ENCODE data around the gene ATG9B.
"Not testable (repeated sequence)": the region's sequence is repeated elsewhere in the genome, so short reads cannot be mapped to it uniquely, and the experiment has no call there.

The ATG9B gene

GRCh38 chr7:151032936-151033863, 8.9 kb upstream of the ATG9B start:
- DNase-seq (ENCODE audit: insufficient read length) (no peak), FAIRE-seq (no peak)
- TF ChIP-seq TAF1 (IDR thresholded peaks at IDR 0.05; ENCODE audit: borderline replicate concordance, low read depth, low read length) (no peak), POLR2A (IDR thresholded peaks at IDR 0.05; ENCODE audit: low read depth, low read length) (no peak), POLR2AphosphoS5 (IDR thresholded peaks at IDR 0.05; ENCODE audit: low read depth, low read length) (no peak)

GRCh38 chr7:151031011-151031410, 6.7 kb upstream of the ATG9B start:
- DNase-seq (ENCODE audit: insufficient read length) (no peak), FAIRE-seq (no peak)
- TF ChIP-seq TAF1 (IDR thresholded peaks at IDR 0.05; ENCODE audit: borderline replicate concordance, low read depth, low read length), result no peak

- FAIRE-seq, result no peak
- no peak for DNase-seq (ENCODE audit: insufficient read length)
- TF ChIP-seq TAF1 (IDR thresholded peaks at IDR 0.05; ENCODE audit: borderline replicate concordance, low read depth, low read length) (no peak), POLR2AphosphoS5 (IDR thresholded peaks at IDR 0.05; ENCODE audit: low read depth, low read length) (no peak), POLR2A (IDR thresholded peaks at IDR 0.05; ENCODE audit: low read depth, low read length) (no peak)
These were observed 4.7 kb upstream of the ATG9B start for GRCh38 chr7:151028948-151029501.

- FAIRE-seq, result peak; percentile 95
- TF ChIP-seq POLR2A (IDR thresholded peaks at IDR 0.05; ENCODE audit: low read depth, low read length), result peak; percentile 54; the same call in 1 of the 2 replicates
- no peak for TF ChIP-seq POLR2AphosphoS5 (IDR thresholded peaks at IDR 0.05; ENCODE audit: low read depth, low read length)
- TF ChIP-seq TAF1 (IDR thresholded peaks at IDR 0.05; ENCODE audit: borderline replicate concordance, low read depth, low read length), result no peak; the same call in 1 of the 2 replicates
These were observed 4.0 kb upstream of the ATG9B start, which contains the start of gene ABCB8 for GRCh38 chr7:151028131-151028947. TSS of gene ABCB8 (plus strand) at chr7:151028450. CDS start at chr7:151028516, 66 bp downstream.

GRCh38 chr7:151027728-151028130, 3.4 kb upstream of the ATG9B start:
- not testable (repeated sequence) for FAIRE-seq; DNase-seq (ENCODE audit: insufficient read length)

More at GRCh38 chr7:151028131-151028947, 4.0 kb upstream of the ATG9B start, which contains the start of gene ABCB8:
- peak; percentile 100 for DNase-seq (ENCODE audit: insufficient read length)

GRCh38 chr7:151026771-151027727, 2.8 kb upstream of the ATG9B start:
- not testable (repeated sequence) for FAIRE-seq; DNase-seq (ENCODE audit: insufficient read length)

- no peak for FAIRE-seq
- DNase-seq (ENCODE audit: insufficient read length), result no peak
- TF ChIP-seq POLR2AphosphoS5 (IDR thresholded peaks at IDR 0.05; ENCODE audit: low read depth, low read length) (no peak), POLR2A (IDR thresholded peaks at IDR 0.05; ENCODE audit: low read depth, low read length) (no peak), TAF1 (IDR thresholded peaks at IDR 0.05; ENCODE audit: borderline replicate concordance, low read depth, low read length) (no peak)
These were observed 1.8 kb upstream of the ATG9B start for GRCh38 chr7:151025924-151026671.

- DNase-seq (ENCODE audit: insufficient read length), result no peak
- FAIRE-seq, result no peak
- TF ChIP-seq POLR2A (IDR thresholded peaks at IDR 0.05; ENCODE audit: low read depth, low read length), result no peak
- no peak for TF ChIP-seq TAF1 (IDR thresholded peaks at IDR 0.05; ENCODE audit: borderline replicate concordance, low read depth, low read length)
- TF ChIP-seq POLR2AphosphoS5 (IDR thresholded peaks at IDR 0.05; ENCODE audit: low read depth, low read length), result no peak
These were observed 1.1 kb downstream of the ATG9B start for GRCh38 chr7:151023232-151023631.

- FAIRE-seq, result no peak
These were observed 4.1 kb downstream of the ATG9B start for GRCh38 chr7:151020231-151020630.

GRCh38 chr7:151019130-151019447, 5.2 kb downstream of the ATG9B start:
- no peak for TF ChIP-seq POLR2AphosphoS5 (IDR thresholded peaks at IDR 0.05; ENCODE audit: low read depth, low read length)
- TF ChIP-seq POLR2A (IDR thresholded peaks at IDR 0.05; ENCODE audit: low read depth, low read length), result no peak
- TF ChIP-seq TAF1 (IDR thresholded peaks at IDR 0.05; ENCODE audit: borderline replicate concordance, low read depth, low read length), result no peak
- DNase-seq (ENCODE audit: insufficient read length) (no peak), FAIRE-seq (no peak)

More at GRCh38 chr7:151020231-151020630, 4.1 kb downstream of the ATG9B start:
- no peak for TF ChIP-seq TAF1 (IDR thresholded peaks at IDR 0.05; ENCODE audit: borderline replicate concordance, low read depth, low read length)
- TF ChIP-seq POLR2AphosphoS5 (IDR thresholded peaks at IDR 0.05; ENCODE audit: low read depth, low read length), result no peak
- no peak for TF ChIP-seq POLR2A (IDR thresholded peaks at IDR 0.05; ENCODE audit: low read depth, low read length)
- no peak for DNase-seq (ENCODE audit: insufficient read length)
